HG03095 (cell line): ENCODE measurements around the gene VWA2.
"Not testable (repeated sequence)": the region's sequence is repeated elsewhere in the genome, so short reads cannot be mapped to it uniquely, and the experiment has no call there.

ENCODE experiments used
- ATAC-seq: cut with Tn5 transposase; IDR thresholded peaks from one replicate; pipeline ENCODE4 v1.9.1; 2021; ENCODE audit warnings: moderate library complexity; ENCODE audit not compliant: unreplicated experiment

The VWA2 gene

GRCh38 chr10:114313866-114314265 is 74.8 kb downstream of the VWA2 start:
- ATAC-seq = no peak

- ATAC-seq = no peak
Observed at GRCh38 chr10:114315566-114316420, 76.7 kb downstream of the VWA2 start.

DNA sequence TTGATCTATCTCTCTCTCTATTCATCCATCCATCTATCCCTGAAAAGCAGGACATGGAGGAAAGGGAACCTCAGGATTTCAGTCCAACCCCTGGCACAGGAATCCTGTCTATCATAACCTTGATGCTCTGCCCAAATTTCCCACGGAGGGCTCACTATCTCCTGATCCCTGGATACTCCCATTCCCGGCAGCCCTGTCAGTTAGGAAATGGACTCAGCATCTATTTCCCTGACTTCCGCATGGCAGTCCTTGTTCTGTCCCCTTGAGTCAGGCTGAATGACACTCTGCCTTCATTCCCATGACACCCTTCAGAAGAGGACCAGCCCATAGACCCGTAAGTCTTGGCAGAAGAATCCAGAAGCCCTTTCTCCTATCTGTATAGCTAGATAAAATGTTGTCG is 77.7 kb downstream of the VWA2 start:
- ATAC-seq = no peak

GRCh38 chr10:114319406-114320248 is 80.6 kb downstream of the VWA2 start:
- no peak for ATAC-seq

GRCh38 chr10:114320249-114321116 is 81.4 kb downstream of the VWA2 start:
- no peak for ATAC-seq

DNA sequence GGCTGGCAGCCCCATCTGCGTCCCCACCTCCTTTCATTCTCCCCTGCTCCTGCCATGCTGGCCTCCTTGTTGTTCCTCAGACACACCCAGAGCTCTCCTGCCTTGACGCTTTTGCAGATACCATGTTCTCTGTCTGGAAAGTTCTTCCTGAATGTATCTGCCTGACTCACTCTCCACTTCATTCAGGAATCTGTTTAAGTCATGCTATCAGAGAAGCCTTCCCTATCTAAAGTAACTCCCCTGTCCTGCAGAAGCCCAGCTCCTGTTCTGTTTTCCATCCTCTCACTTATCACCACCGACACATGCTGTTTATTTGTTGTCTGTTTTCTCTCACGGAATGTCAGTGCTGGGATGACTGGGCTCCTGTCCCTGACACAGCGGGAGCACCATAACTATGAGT is 83.3 kb downstream of the VWA2 start:
- no peak for ATAC-seq

- no peak for ATAC-seq
Observed at GRCh38 chr10:114323023-114323422, 84.0 kb downstream of the VWA2 start.

GRCh38 chr10:114326795-114327194 is 87.7 kb downstream of the VWA2 start:
- ATAC-seq = no peak

GRCh38 chr10:114327537-114328440 is 88.7 kb downstream of the VWA2 start:
- no peak for ATAC-seq

DNA sequence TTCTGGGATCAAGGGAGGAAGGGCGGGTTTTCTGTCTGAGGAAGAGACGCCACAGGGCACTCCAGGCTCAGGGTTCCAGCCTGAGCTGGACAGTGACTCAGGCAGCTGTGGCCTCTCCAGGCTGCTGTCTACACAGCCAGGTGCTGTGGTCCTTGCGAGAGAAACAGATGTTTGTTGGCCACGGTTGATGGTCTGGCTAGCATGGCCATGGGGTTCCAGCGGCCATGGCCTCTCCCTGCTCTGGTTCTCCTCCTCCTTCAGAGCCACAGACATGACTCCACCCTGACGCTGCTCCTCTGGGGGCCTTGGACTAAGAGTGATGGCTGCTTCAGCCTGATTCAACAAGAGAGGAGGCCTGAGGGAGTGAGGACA is 89.4 kb downstream of the VWA2 start:
- no peak for ATAC-seq

DNA sequence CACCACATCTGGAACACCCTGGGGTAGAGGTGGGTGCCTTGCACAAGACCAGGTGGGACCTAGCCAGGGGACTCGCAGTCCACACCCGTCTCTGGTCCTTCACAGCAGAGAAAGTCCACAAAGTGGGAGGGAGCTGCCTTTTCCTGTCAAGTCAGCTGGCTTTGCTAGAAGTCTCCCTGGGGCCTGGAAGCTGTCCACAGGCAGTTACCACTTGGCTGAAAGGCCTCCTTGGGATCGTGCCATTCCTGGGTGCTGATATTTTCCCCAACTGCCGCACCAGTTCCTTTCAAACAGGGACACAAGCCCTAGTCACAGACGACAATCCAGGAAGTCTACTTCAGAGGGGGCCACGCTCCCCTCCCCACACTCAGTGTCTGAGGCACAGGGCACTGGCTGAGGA is 89.8 kb downstream of the VWA2 start:
- ATAC-seq = no peak

GRCh38 chr10:114329634-114330365 is 90.7 kb downstream of the VWA2 start:
- no peak for ATAC-seq

DNA sequence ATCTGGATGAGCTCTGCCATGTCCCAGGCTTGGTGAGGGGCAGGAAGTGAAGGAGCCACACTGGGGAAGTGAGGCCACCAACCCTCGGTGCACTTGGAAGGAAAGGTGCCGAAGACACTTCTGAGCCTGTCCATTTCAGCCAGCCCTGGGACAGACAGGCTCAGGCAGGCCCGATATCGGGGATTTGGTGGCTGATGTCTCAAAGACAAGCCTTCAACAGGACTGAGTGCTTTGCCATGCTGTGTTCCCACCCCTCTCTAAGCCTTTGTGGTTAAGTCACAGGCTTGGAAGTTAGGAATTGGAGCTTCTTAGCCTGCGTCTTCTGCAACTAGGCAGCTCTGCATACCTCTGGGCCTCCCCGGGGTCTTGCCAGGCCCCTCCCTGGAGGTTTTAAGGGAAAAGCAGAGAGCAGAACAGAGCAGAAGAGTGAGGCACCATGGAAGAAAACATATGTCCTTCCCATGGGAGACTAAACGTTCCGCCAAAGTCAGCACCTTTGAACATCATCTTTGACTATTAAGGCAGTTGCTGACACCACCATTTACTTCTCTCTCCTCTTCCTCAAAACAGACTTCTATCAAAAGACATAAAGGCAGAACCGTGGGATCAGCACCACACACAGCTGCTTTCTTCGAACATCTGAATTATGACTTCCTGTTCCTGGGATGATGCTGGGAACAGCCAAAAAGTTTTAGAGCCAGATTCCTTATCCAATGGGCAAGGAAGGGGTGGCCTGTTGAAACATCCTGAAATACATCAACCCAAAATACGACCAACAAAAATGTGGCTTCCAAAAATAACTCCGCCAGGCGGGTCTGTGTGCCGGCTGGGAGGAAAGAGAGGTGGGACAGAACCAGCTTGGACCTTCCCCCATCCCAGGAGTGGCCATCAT is 93.5 kb downstream of the VWA2 start:
- ATAC-seq = no peak

DNA sequence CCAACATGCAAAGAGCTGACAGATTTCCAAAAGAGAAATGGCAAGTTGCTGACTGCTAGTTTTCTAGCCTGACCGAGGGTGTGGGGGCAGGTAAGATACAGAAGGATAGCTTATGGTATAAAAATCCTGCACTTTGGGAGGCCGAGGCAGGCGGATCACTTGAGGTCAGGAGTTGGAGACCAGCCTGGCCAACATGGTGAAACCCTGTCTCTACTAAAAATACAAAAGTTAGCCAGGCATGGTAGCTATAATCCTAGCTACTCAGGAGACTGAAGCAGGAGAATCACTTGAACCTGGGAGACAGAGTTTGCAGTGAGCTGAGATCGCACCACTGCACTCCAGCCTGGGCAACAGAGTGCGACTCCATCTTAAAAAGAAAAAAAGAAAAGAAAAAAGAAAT is 94.4 kb downstream of the VWA2 start:
- not testable (repeated sequence) for ATAC-seq

- ATAC-seq = no peak
Observed at GRCh38 chr10:114334301-114334700, 95.2 kb downstream of the VWA2 start.

DNA sequence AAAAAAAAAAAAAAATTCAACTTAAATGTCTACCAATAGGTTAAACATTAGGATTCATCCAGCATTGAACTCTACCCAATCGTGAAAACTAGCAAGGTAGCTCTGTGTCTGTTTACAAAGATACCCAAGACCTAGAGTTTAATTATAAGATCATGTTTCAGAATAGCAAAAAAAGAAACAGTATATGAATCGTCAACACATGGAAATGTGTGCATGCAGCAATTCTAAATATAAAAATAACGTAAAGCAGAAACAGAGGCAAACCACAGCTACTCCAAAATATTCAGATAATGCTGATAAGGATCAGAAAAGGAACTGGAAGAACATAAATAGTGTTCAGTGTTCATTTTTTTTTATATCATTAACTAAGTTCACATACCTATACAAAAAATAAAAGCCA is 96.6 kb downstream of the VWA2 start:
- ATAC-seq = no peak

GRCh38 chr10:114336823-114337509 is 97.9 kb downstream of the VWA2 start:
- no peak for ATAC-seq
